ENCODE measurements around the gene TEDC1. TPM values are rescaled to one million over a fixed set of nuclear protein-coding genes. Genes with fewer than 3 reads are reported as not detected.

The TEDC1 gene
- total RNA-seq, 3 donors from 2014 or later (not counting 1 experiment from before 2014, with no cell fraction given) = 70.0 to 233 (median 112) TPM

DNA sequence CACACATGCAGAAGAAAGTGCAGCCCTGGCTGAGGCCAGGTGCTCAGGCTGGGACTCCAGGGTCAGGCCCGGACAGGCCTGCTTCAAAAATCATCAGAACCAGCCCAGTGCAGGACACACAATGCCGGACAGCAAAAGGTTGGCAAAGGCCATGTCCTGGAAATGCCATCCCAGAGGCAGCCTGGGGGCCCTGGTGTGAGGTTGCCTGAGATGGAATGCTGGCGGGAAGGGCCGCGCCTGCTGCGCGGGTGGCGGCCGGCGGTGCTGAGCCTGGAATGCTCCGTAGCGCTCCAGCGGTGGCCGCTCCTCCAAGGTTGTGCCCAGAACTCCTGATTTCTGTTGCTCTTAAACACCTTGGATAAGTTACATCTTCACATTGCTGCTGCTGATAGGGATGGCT lies 38.1 kb upstream of the TEDC1 start:
- ATAC-seq = no peak
- no peak for DNase-seq
- H3K27ac Mint-ChIP-seq = no peak overlapping the region
- H3K9me3 Mint-ChIP-seq = no peaks in the 10 kb centered on the region
- H3K4me1 Mint-ChIP-seq = no peaks in the 10 kb centered on the region
- no peaks in the 10 kb centered on the region for H3K36me3 Mint-ChIP-seq
- Histone ChIP-seq H3K27me3 (ENCODE audit: control insufficient read depth, insufficient read depth, low read length) (no peaks in the 10 kb centered on the region), H3K9me3 (ENCODE audit: control insufficient read depth, insufficient read depth, low read length) (no peaks in the 10 kb centered on the region), H3K36me3 (ENCODE audit: control insufficient read depth, insufficient read depth, low read length) (peaks cover 34% of the 10 kb centered on the region), H3K4me3 (ENCODE audit: low read length) (no peak overlapping the region), H3K4me1 (ENCODE audit: control insufficient read depth, insufficient read depth, low read length) (no peaks in the 10 kb centered on the region), H3K27ac (ENCODE audit: low read length) (no peak overlapping the region)
- H3K27me3 Mint-ChIP-seq (ENCODE audit: low read depth in 2 of 2) = no peaks in the 10 kb centered on the region
- no peak overlapping the region for H3K4me3 Mint-ChIP-seq
- intact Hi-C loops (cut with micrococcal nuclease) = no loop called here
- WGBS (ENCODE audit: insufficient coverage) = 83% methylated on average over 14 of the region's 14 CpGs
- TF ChIP-seq, protein P1, sequence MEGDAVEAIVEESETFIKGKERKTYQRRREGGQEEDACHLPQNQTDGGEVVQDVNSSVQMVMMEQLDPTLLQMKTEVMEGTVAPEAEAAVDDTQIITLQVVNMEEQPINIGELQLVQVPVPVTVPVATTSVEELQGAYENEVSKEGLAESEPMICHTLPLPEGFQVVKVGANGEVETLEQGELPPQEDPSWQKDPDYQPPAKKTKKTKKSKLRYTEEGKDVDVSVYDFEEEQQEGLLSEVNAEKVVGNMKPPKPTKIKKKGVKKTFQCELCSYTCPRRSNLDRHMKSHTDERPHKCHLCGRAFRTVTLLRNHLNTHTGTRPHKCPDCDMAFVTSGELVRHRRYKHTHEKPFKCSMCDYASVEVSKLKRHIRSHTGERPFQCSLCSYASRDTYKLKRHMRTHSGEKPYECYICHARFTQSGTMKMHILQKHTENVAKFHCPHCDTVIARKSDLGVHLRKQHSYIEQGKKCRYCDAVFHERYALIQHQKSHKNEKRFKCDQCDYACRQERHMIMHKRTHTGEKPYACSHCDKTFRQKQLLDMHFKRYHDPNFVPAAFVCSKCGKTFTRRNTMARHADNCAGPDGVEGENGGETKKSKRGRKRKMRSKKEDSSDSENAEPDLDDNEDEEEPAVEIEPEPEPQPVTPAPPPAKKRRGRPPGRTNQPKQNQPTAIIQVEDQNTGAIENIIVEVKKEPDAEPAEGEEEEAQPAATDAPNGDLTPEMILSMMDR (IDR thresholded peaks at IDR 0.05) = no peak

DNA sequence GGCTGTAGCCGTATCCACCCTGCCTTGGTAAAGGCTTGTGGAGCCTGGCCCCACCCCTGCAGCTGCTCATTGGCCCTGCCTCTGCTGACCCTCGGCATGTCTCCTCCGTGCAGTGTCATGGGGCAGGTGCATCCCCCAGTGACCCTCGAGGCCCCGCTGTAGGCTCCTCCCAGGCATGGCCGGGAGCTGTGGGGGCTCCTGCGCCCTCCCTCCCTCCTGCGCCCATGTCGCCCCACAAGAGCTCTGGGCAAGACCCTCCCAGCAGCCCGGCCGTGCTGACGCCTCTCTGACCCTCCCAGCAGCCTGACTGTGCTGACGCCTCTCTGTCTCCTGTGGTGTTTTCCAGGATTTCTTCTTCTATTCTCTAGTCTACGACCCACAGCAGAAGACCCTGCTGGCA lies 37.2 kb upstream of the TEDC1 start:
- Mint-ChIP-seq H3K27me3 (ENCODE audit: low read depth in 2 of 2) (no peaks in the 10 kb centered on the region), H3K36me3 (no peaks in the 10 kb centered on the region), H3K4me1 (no peaks in the 10 kb centered on the region), H3K9me3 (no peaks in the 10 kb centered on the region), H3K27ac (no peak overlapping the region), H3K4me3 (no peak overlapping the region)
- intact Hi-C loops (cut with micrococcal nuclease) = no loop called here
- Histone ChIP-seq H3K4me3 (ENCODE audit: low read length) (no peak overlapping the region), H3K9me3 (ENCODE audit: control insufficient read depth, insufficient read depth, low read length) (no peaks in the 10 kb centered on the region), H3K27ac (ENCODE audit: low read length) (no peak overlapping the region), H3K36me3 (ENCODE audit: control insufficient read depth, insufficient read depth, low read length) (peaks cover 34% of the 10 kb centered on the region), H3K27me3 (ENCODE audit: control insufficient read depth, insufficient read depth, low read length) (no peaks in the 10 kb centered on the region), H3K4me1 (ENCODE audit: control insufficient read depth, insufficient read depth, low read length) (no peaks in the 10 kb centered on the region)
- TF ChIP-seq, protein P1 (IDR thresholded peaks at IDR 0.05) = no peak
- ATAC-seq (no peak), DNase-seq (no peak)
- 93% methylated on average over 14 of the region's 14 CpGs for WGBS (ENCODE audit: insufficient coverage)

DNA sequence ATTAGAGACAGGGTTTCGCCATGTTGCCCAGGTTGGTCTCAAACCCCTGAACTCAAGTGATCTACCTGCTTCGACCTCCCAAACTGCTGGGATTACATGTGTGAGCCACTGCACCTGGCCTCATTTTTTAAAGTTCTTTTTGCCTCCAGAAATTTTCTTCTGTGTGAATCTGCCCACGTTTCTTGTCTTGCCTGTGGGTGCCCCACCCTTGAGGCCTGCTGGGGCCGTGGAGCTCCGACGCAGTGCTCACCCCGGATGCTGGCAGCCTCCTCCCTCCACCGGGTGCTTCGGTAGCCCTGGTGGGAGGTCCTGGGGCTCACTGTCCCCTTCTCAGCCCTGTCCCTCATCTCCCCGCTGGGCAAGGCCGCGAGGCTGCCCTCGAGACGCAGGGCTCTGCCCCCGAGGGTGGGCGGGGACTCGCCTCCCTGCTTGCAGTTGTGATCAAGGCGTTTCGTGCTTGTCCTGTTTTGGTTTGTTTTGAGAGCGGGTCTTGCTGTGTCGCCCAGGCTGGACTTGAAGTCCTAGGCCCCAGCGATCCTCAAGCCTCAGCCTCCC lies 35.9 kb upstream of the TEDC1 start:
- intact Hi-C loops (cut with micrococcal nuclease) = no loop called here
- ATAC-seq (no peak), DNase-seq (no peak)
- Histone ChIP-seq H3K9me3 (ENCODE audit: control insufficient read depth, insufficient read depth, low read length) (no peaks in the 10 kb centered on the region), H3K36me3 (ENCODE audit: control insufficient read depth, insufficient read depth, low read length) (peaks cover 34% of the 10 kb centered on the region), H3K4me3 (ENCODE audit: low read length) (no peak overlapping the region), H3K4me1 (ENCODE audit: control insufficient read depth, insufficient read depth, low read length) (no peaks in the 10 kb centered on the region), H3K27me3 (ENCODE audit: control insufficient read depth, insufficient read depth, low read length) (no peaks in the 10 kb centered on the region), H3K27ac (ENCODE audit: low read length) (no peak overlapping the region)
- no peaks in the 10 kb centered on the region for H3K4me1 Mint-ChIP-seq
- no peak overlapping the region for H3K4me3 Mint-ChIP-seq
- 96% methylated on average over 22 of the region's 22 CpGs for WGBS (ENCODE audit: insufficient coverage)
- H3K27me3 Mint-ChIP-seq (ENCODE audit: low read depth in 2 of 2) = no peaks in the 10 kb centered on the region
- TF ChIP-seq, protein P1 (IDR thresholded peaks at IDR 0.05) = no peak
- no peaks in the 10 kb centered on the region for H3K36me3 Mint-ChIP-seq
- H3K27ac Mint-ChIP-seq = no peak overlapping the region
- no peaks in the 10 kb centered on the region for H3K9me3 Mint-ChIP-seq

All from natural killer cell (primary cell).